ENCODE results near the gene IRX2. TPM values are rescaled to one million over a fixed set of nuclear protein-coding genes. Genes with fewer than 3 reads are reported as not detected.

Gene IRX2
- total and polyA plus RNA-seq, 2 of the 4 experiments (the other 2 are of a cell fraction): 0.36 to 0.97 TPM

GRCh38 chr5:2763533-2763794, 12.0 kb upstream of the IRX2 start:
- H3K36me3 ChIP-seq (ENCODE audit: control insufficient read depth, insufficient read depth, low read length): no peaks in the 10 kb centered on the region
- no peak overlapping the region for H2AK5ac ChIP-seq (ENCODE audit: low read depth, low read length)
- H3K27ac ChIP-seq (ENCODE audit: insufficient read depth, low read length): no peak overlapping the region
- peaks cover 7% of the 10 kb centered on the region; the same call in 1 of the 2 replicates for H3K9me3 ChIP-seq (ENCODE audit: control insufficient read depth, insufficient read depth, low read length)
- no peak overlapping the region for H3K14ac ChIP-seq (replicated peaks; ENCODE audit: low read depth, low read length)
- no peak overlapping the region for H3K18ac ChIP-seq (ENCODE audit: low read depth, low read length)
- no TSS peak for BruUV-seq (replicated peaks)
- no peaks in the 10 kb centered on the region for H3K27me3 ChIP-seq (ENCODE audit: control insufficient read depth, insufficient read depth, low read length)
- H3K4me1 ChIP-seq (ENCODE audit: control insufficient read depth, insufficient read depth, low read length): no peaks in the 10 kb centered on the region
- DNase-seq: no peak
- H3K9ac ChIP-seq (ENCODE audit: low read depth, low read length): no peak overlapping the region
- intact Hi-C loops (cut with micrococcal nuclease): no loop called here
- H2BK120ac ChIP-seq (ENCODE audit: low read depth, low read length): no peak overlapping the region
- no peak for ATAC-seq (ENCODE audit: low read depth)
- POLR2A ChIA-PET (ENCODE audit: unreplicated experiment): no interaction called here
- dilution Hi-C loops (cut with HindIII; ENCODE audit: low sequenced_read_pairs, unreplicated experiment): no loop called here
- TF ChIP-seq RCOR1 (IDR thresholded peaks at IDR 0.05; ENCODE audit: insufficient replicate concordance, low read length): no peak
- no peak for TF ChIP-seq NFE2L2 (IDR thresholded peaks at IDR 0.05; ENCODE audit: low read depth, low read length)
- TF ChIP-seq MXI1 (IDR thresholded peaks at IDR 0.05; ENCODE audit: borderline replicate concordance, low read depth, low read length): no peak
- no peak for TF ChIP-seq SMC3 (IDR thresholded peaks at IDR 0.05; ENCODE audit: low read depth, low read length)
- no peak for TF ChIP-seq MAZ (IDR thresholded peaks at IDR 0.05; ENCODE audit: borderline replicate concordance, low read depth, low read length)
- no peak for TF ChIP-seq CTCF (conservative IDR thresholded peaks at IDR 0.05; ENCODE audit: low read depth, low read length)
- no peak for TF ChIP-seq FOS (IDR thresholded peaks at IDR 0.05; ENCODE audit: low read depth, low read length)
- no peak for TF ChIP-seq CHD1 (IDR thresholded peaks at IDR 0.05; ENCODE audit: low read depth, low read length)
- H2BK15ac ChIP-seq (ENCODE audit: low read depth, low read length): no peak overlapping the region
- in situ Hi-C loops (cut with MboI; ENCODE audit: low sequenced_read_pairs): no loop called here
- no peak overlapping the region for H4K91ac ChIP-seq (ENCODE audit: insufficient read depth, low read depth, low read length)
- no CpG with 5 or more reads among the region's 4 CpGs for WGBS, 2 experiments (ENCODE audit: extremely low coverage in 2 of 2, insufficient read length in 1 of 2)
- no peak overlapping the region for H2BK20ac ChIP-seq (ENCODE audit: low read depth, low read length)
- no peak overlapping the region for H2AK9ac ChIP-seq (replicated peaks; ENCODE audit: low read depth, low read length, poor library complexity)
- H2BK5ac ChIP-seq (ENCODE audit: low read depth, low read length, poor library complexity, severe bottlenecking): no peak overlapping the region
- H3K23ac ChIP-seq (ENCODE audit: low read depth, low read length): no peak overlapping the region
- H3K79me1 ChIP-seq (ENCODE audit: low read depth in 1 of 2, low read length in 2 of 2): no peaks in the 10 kb centered on the region
- H2AFZ ChIP-seq (replicated peaks; ENCODE audit: low read length, poor library complexity): no peak overlapping the region
- H4K8ac ChIP-seq (ENCODE audit: low read depth in 2 of 2, low read length in 2 of 2): no peak overlapping the region
- no peaks in the 10 kb centered on the region for H4K20me1 ChIP-seq (ENCODE audit: insufficient read depth, low read length)
- no peak overlapping the region for H3K4ac ChIP-seq (ENCODE audit: low read depth, low read length)
- H3K56ac ChIP-seq (ENCODE audit: extremely low read depth, insufficient read depth, low read length): no peak overlapping the region
- no peak overlapping the region for H3K4me2 ChIP-seq (ENCODE audit: low read depth, low read length)
- H4K5ac ChIP-seq (ENCODE audit: low read depth, low read length): no peak overlapping the region
- H3K4me3 ChIP-seq (ENCODE audit: insufficient read depth, low read depth, low read length): no peak overlapping the region
- H3K9me1 ChIP-seq (ENCODE audit: insufficient read depth, low read length): no peaks in the 10 kb centered on the region
- CTCF ChIA-PET: no interaction called here
